ENCODE measurements around the gene PRSS57.
A peak's percentile ranks its signal among the peaks of the same experiment; 100 is the strongest.

PRSS57 gene

DNA sequence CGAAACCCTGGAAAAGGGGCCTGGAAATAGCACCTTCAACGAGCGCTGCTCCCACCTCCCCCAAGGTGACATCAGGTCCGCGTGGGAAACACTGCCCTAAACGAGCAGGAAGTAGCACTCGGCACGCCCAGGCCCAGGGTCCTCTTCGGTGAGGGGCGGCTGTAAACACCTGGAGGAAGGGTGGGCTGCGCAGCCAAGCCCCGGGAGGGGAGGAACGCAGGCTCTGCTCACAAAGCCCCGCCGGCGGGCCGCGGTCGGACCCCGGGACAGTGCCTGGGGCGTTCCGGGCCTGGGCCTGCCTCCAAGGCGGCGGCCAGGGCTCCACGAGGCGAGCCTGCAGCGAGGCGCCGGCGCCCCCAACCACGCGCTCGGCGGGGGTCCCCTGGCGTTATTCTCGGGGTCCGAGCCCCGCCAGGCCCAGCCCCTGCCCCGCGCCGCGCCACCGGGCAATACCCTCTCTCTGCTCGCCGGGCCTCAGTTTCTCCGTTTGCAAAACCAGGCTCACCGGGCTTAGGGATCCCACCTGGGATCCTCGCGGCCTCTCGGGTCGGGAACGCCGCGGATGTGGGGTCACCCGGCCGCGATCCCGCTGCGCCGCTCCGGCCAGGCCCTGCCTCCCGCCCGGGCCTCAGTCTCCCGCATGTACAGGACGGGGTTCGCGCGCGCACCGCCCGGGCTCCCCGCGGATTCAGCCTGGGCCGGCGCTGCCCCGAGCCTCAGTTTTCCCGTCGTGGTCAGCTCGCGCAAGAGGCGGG is 32.9 kb downstream of the PRSS57 start:
- Mint-ChIP-seq H3K27me3 (ENCODE audit: low read depth, poor library complexity) (peaks cover 4% of the 10 kb centered on the region), H3K4me1 (peaks cover 24% of the 10 kb centered on the region), H3K9me3 (peaks cover 8% of the 10 kb centered on the region), H3K4me3 (peak overlapping the region; percentile 79), H3K36me3 (ENCODE audit: low read depth) (no peaks in the 10 kb centered on the region), H3K27ac (no peak overlapping the region)
- TF ChIP-seq, protein P1, sequence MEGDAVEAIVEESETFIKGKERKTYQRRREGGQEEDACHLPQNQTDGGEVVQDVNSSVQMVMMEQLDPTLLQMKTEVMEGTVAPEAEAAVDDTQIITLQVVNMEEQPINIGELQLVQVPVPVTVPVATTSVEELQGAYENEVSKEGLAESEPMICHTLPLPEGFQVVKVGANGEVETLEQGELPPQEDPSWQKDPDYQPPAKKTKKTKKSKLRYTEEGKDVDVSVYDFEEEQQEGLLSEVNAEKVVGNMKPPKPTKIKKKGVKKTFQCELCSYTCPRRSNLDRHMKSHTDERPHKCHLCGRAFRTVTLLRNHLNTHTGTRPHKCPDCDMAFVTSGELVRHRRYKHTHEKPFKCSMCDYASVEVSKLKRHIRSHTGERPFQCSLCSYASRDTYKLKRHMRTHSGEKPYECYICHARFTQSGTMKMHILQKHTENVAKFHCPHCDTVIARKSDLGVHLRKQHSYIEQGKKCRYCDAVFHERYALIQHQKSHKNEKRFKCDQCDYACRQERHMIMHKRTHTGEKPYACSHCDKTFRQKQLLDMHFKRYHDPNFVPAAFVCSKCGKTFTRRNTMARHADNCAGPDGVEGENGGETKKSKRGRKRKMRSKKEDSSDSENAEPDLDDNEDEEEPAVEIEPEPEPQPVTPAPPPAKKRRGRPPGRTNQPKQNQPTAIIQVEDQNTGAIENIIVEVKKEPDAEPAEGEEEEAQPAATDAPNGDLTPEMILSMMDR (IDR thresholded peaks at IDR 0.05): no peak
- DNase-seq: peak; percentile 46

DNA sequence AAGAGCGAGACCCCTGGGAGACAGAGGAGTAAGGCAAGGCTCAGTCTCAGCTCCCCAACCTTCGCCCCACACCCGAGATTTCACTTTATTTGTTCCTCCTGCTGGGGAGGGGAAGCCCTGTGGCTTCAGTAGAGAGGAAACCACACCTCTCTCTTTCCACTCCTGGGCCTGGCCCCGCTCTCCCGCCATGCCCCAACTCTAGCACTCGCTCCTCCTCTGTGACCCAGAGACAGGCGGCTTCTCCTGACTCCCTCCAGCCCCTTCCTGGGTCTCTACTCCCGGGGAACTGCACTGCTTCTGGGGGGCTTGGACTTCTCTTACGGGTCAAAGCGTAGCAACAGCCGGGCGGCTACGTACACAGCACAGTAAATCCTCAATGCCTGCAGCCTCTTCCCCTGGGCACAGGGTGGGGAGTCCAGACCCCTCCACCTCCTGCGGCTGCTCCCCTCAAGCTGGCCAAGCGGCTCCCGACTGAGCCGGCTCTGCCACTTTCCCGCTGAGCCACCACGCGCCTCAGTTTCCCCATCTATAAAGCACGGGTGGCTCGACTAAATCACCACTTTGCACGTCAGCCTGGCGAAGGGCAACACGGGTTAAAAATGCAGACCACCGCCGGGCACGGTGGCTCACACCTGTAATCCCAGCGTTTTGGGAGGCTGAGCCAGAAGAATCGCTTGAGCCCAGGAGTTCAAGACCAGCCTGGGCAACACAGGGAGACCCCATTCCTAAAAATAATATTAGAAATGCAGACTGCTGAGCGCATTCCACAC is 33.6 kb downstream of the PRSS57 start:
- peak overlapping the region; percentile 79 for H3K4me3 Mint-ChIP-seq
- H3K27ac Mint-ChIP-seq: no peak overlapping the region
- H3K9me3 Mint-ChIP-seq: peaks cover 3% of the 10 kb centered on the region
- peaks cover 4% of the 10 kb centered on the region for H3K27me3 Mint-ChIP-seq (ENCODE audit: low read depth, poor library complexity)
- DNase-seq: no peak
- peaks cover 24% of the 10 kb centered on the region for H3K4me1 Mint-ChIP-seq
- TF ChIP-seq, protein P1 (IDR thresholded peaks at IDR 0.05): no peak
- H3K36me3 Mint-ChIP-seq (ENCODE audit: low read depth): no peaks in the 10 kb centered on the region

DNA sequence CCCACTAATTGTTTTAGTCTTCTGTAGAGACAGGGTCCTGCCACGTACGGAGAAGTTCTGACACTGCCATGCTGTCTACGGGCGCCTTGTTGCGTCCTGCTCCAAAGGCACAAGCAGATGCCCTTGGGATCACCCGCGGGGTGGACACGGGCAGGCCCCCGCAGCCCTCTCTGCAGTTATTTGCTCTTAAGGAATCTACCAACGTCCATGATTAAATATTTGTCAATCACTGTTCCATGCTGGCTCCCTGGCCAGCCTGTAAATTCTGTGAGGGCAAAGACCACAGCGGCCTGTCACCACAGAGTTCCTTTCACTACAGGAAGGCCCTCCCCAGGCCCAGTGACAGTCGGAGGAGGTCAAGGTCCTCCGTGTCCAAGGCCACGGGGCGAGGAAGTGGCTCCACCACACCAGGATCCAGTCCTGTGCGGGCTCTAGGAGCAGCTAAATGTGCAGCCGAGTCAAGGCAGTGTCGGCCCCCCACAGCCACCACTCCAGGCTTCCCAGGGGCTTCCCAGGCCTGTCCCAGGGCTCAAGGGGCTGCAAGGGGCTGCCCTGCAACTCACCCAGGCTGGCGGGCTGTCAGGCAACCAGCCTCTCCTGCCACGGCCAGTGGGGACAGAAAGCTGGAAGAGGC is 34.3 kb downstream of the PRSS57 start:
- Mint-ChIP-seq H3K36me3 (ENCODE audit: low read depth) (peaks cover 3% of the 10 kb centered on the region), H3K9me3 (no peaks in the 10 kb centered on the region), H3K27ac (peak overlapping the region; percentile 36), H3K4me3 (peak overlapping the region; percentile 79), H3K27me3 (ENCODE audit: low read depth, poor library complexity) (peaks cover 4% of the 10 kb centered on the region), H3K4me1 (peaks cover 28% of the 10 kb centered on the region)
- TF ChIP-seq, protein P1 (IDR thresholded peaks at IDR 0.05): no peak
- DNase-seq: no peak

DNA sequence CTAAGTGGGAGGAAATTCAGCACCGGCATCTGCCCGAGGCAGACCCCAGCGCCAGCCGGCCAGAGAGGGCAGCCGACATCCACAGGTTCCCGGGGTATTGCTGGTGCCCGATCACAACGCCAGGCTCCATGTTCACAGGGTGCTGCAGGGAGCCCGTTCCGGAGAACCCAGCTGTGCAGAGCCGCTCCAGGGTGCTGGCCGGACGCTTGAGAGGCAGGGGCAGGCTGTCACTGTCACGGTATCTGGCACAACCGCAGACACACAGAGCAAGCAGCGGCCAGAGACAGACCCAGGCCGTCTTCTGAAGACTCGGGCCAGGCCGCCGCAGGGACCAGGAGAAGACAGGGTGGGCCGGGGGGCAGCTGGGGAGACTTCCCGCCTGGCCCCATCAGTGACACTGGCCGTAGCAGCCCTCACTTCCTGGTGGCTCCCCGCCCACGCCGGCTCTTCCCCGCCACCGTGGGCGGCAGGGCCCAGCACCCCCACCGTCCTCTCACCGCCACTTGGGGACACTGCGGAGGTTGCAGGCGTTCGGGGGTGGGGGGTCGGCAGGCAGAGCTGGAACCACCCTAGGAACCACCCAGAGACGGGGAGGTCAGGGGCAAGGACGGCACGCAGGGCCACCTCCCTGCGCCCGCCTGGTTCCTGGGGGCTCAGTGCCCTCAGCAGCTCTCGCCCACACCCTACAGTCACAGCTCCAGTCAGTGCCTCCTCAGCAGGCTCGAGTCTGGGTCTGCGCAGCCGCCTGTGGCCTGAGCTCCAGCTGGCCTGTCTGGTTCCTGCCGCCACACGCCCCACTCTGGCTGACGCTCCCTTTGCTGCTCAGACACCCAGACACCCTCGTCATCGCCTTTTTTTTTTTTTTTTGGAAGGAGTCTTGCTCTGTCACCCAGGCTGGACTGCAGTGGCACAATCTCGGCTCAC is 36.1 kb downstream of the PRSS57 start:
- peaks cover under 1% of the 10 kb centered on the region for H3K27me3 Mint-ChIP-seq (ENCODE audit: low read depth, poor library complexity)
- H3K36me3 Mint-ChIP-seq (ENCODE audit: low read depth): peaks cover 5% of the 10 kb centered on the region
- TF ChIP-seq, protein P1 (IDR thresholded peaks at IDR 0.05): no peak
- no peaks in the 10 kb centered on the region for H3K9me3 Mint-ChIP-seq
- peak overlapping the region; percentile 54 for H3K27ac Mint-ChIP-seq
- DNase-seq: no peak
- no peak overlapping the region for H3K4me3 Mint-ChIP-seq
- peaks cover 41% of the 10 kb centered on the region for H3K4me1 Mint-ChIP-seq

DNA sequence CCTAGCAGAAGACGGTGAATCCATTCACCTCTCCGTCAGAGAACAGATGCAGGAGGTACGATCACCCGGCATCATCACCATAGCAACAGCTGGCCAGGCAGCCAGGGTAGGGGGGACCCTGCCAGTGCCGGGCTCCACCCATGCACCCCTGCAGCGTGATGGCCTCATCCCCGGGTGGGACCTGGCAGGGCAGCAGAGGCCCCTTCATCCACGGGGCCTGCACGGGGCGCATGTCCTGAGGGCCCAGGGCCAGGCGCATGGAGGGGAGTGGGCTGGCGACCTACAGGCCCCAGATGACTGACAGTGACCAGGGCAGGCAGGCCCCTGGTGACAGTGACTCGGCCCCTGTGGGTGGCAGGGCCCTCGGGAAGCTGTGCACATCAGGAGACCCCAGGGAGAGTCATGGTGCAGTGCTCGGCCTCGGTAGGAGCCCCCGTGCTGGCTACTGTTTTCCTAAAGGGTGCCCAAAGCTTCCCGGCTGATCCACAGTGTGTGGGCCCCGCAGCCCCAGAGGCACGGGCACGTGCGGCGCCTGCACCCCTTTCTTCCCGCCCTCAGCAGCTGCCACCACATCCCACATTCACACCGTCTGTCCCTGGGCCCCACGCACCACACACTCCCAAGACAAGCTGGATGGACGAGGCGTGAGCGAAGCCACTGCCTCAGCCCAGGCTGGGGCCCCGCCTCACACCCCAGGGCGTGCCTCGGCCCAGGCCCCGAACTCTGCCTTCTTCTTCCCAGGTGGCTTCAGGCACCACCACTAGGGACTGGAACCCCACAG is 37.0 kb downstream of the PRSS57 start:
- TF ChIP-seq, protein P1 (IDR thresholded peaks at IDR 0.05): no peak
- no peak overlapping the region for H3K4me3 Mint-ChIP-seq
- peaks cover 41% of the 10 kb centered on the region for H3K4me1 Mint-ChIP-seq
- H3K27me3 Mint-ChIP-seq (ENCODE audit: low read depth, poor library complexity): no peaks in the 10 kb centered on the region
- H3K27ac Mint-ChIP-seq: no peak overlapping the region
- DNase-seq: no peak
- H3K36me3 Mint-ChIP-seq (ENCODE audit: low read depth): peaks cover 5% of the 10 kb centered on the region
- H3K9me3 Mint-ChIP-seq: no peaks in the 10 kb centered on the region

Measured in nephron progenitor cell (in vitro differentiated cells).